22Rv1 (cell line): Measurements from ENCODE around the gene ZNF385B.
A peak's percentile ranks its signal among the peaks of the same experiment; 100 is the strongest.

Experiments
- H3K27ac ChIP-seq: fragments of 450-650 bp; 2 replicates; pipeline ENCODE4 v1.5.1; 2017
- ZFX ChIP-seq: fragments of 450-650 bp; IDR thresholded peaks from 2 replicates; pipeline ENCODE4 v1.6.1; 2017; ENCODE audit warnings: antibody characterized with exemption, borderline replicate concordance
- TF ChIP-seq, protein P1 (sequence below): fragments of 450-650 bp; IDR thresholded peaks from 2 replicates; pipeline ENCODE4 v1.5.1; 2017; ENCODE audit warnings: mild to moderate bottlenecking

The ZNF385B gene

DNA sequence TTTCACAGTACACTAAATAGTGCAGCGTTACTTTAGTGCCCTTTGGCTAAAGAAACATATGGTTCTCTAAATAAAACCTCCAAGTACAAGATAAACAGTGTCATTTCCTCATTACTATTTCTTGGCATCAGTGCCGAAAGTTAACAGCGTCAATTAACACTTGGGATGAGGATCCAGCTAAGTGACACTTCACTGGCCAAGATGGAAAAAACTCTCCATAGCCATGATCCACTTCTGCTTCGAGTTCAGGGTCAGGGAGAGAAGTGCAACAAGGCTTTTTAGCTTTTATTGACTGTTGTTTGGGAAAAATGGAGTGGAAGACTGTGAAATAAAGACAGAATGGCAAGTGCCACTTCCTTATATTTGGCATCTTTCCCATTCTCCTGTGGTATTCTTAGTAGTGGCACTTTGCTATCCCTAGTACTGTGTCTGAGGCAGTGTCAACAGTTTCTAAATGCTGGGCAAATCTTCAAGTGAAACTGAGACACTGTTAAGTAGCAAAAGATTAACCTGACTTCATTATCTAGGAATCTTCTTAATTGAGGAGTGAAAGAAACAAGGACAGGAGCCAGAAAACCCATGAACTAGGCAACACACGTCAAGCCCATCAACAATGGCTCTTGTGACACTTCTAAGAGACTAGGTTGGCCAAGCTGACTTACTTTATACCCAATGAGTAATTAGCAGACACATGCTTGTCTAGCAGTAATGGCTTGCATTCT, 374.2 kb downstream of the ZNF385B start:
- TF ChIP-seq, protein P1, sequence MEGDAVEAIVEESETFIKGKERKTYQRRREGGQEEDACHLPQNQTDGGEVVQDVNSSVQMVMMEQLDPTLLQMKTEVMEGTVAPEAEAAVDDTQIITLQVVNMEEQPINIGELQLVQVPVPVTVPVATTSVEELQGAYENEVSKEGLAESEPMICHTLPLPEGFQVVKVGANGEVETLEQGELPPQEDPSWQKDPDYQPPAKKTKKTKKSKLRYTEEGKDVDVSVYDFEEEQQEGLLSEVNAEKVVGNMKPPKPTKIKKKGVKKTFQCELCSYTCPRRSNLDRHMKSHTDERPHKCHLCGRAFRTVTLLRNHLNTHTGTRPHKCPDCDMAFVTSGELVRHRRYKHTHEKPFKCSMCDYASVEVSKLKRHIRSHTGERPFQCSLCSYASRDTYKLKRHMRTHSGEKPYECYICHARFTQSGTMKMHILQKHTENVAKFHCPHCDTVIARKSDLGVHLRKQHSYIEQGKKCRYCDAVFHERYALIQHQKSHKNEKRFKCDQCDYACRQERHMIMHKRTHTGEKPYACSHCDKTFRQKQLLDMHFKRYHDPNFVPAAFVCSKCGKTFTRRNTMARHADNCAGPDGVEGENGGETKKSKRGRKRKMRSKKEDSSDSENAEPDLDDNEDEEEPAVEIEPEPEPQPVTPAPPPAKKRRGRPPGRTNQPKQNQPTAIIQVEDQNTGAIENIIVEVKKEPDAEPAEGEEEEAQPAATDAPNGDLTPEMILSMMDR, result no peak
- TF ChIP-seq ZFX, result no peak
- peak overlapping the region; percentile 71 for H3K27ac ChIP-seq

DNA sequence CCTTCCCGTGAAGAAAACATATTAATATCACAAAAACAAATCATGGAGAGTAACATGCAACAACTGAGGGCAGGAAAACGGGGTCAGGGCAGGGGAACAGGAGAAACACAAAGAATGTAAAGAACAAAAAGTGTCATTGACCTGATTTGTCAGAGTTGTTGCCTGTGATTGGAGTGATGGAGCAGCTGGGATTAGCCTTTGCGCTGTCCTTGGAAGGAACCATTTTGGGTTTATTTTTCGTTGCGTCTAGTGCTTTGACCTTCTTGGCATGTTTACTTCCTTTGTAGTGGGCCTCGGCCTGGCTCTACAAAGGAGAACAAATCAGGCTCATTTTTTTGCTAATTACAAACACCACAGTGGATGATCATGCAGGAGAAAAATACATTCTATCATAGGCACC, 378.3 kb downstream of the ZNF385B start:
- TF ChIP-seq, protein P1, result no peak
- TF ChIP-seq ZFX, result no peak
- H3K27ac ChIP-seq, result no peak overlapping the region

- no peak overlapping the region for H3K27ac ChIP-seq
- TF ChIP-seq, protein P1, result no peak
- no peak for TF ChIP-seq ZFX
Observed at GRCh38 chr2:179479947-179480346, 381.5 kb downstream of the ZNF385B start.

DNA sequence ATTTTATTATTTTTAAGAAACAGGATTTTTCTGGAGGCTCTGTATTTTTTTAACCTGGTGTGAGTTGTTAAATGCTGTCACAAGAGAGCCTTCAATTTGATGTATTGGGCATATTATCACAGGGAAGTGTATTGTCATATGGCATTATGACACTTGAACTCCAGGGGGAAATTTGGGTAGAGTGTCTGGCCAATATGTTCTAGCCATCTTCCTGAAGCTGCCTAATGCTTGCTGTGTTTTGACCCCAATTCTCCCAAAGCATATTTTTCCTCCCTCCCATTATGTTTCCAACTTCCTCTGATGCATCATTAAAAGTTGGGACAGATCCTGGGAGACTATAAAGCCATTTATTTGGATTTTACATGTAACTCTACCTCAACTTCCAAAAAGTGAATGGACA, 382.6 kb downstream of the ZNF385B start:
- TF ChIP-seq ZFX, result no peak
- TF ChIP-seq, protein P1, result no peak
- H3K27ac ChIP-seq, result no peak overlapping the region

GRCh38 chr2:179470992-179471391, 390.4 kb downstream of the ZNF385B start:
- TF ChIP-seq ZFX, result no peak
- TF ChIP-seq, protein P1, result no peak
- no peak overlapping the region for H3K27ac ChIP-seq

- no peak overlapping the region for H3K27ac ChIP-seq
- TF ChIP-seq, protein P1, result no peak
- TF ChIP-seq ZFX, result no peak
Observed at GRCh38 chr2:179470089-179470488, 391.3 kb downstream of the ZNF385B start.

GRCh38 chr2:179467960-179468359, 393.5 kb downstream of the ZNF385B start:
- TF ChIP-seq, protein P1, result no peak
- no peak for TF ChIP-seq ZFX
- 0 out of 2 replicates have a peak overlapping the region, but pooled peaks have one; percentile 8 for H3K27ac ChIP-seq
